Measurements from ENCODE around the gene RNASE7.

RNASE7 gene

GRCh38 chr14:21042918-21043317 is 756 bp downstream of the RNASE7 start:
- H3K27me3 ChIP-seq (ENCODE audit: control insufficient read depth in 1 of 2, insufficient read depth in 2 of 2, low read length in 2 of 2): no peaks in the 10 kb centered on the region
- H3K4me3 ChIP-seq (ENCODE audit: low read depth in 1 of 2, low read length in 2 of 2): no peak overlapping the region
- no peaks in the 10 kb centered on the region for H3K9me3 ChIP-seq (ENCODE audit: control insufficient read depth in 1 of 2, low read length in 2 of 2)
- H3K9ac ChIP-seq (ENCODE audit: low read depth in 1 of 2, low read length in 2 of 2): no peak overlapping the region
- peaks cover 31 to 35% of the 10 kb centered on the region in 2 donors for H3K4me1 ChIP-seq (ENCODE audit: control insufficient read depth in 1 of 2, insufficient read depth in 2 of 2, low read length in 2 of 2)
- H3K27ac ChIP-seq (ENCODE audit: low read depth, low read length): no peak overlapping the region
- H3K36me3 ChIP-seq (ENCODE audit: control insufficient read depth in 1 of 2, insufficient read depth in 2 of 2, low read length in 2 of 2): no peaks in the 10 kb centered on the region

GRCh38 chr14:21043387-21043973 is 1.3 kb downstream of the RNASE7 start:
- Histone ChIP-seq H3K4me1 (ENCODE audit: control insufficient read depth in 1 of 2, insufficient read depth in 2 of 2, low read length in 2 of 2) (peaks cover 26 to 30% of the 10 kb centered on the region in 2 donors), H3K27me3 (ENCODE audit: control insufficient read depth in 1 of 2, insufficient read depth in 2 of 2, low read length in 2 of 2) (no peaks in the 10 kb centered on the region), H3K36me3 (ENCODE audit: control insufficient read depth in 1 of 2, insufficient read depth in 2 of 2, low read length in 2 of 2) (no peaks in the 10 kb centered on the region), H3K27ac (ENCODE audit: low read depth, low read length) (no peak overlapping the region), H3K4me3 (ENCODE audit: low read depth in 1 of 2, low read length in 2 of 2) (no peak overlapping the region), H3K9ac (ENCODE audit: low read depth in 1 of 2, low read length in 2 of 2) (no peak overlapping the region), H3K9me3 (ENCODE audit: control insufficient read depth in 1 of 2, low read length in 2 of 2) (no peaks in the 10 kb centered on the region)

- no peaks in the 10 kb centered on the region for H3K27me3 ChIP-seq (ENCODE audit: control insufficient read depth in 1 of 2, insufficient read depth in 2 of 2, low read length in 2 of 2)
- no peak overlapping the region for H3K9ac ChIP-seq (ENCODE audit: low read depth in 1 of 2, low read length in 2 of 2)
- H3K27ac ChIP-seq (ENCODE audit: low read depth, low read length): no peak overlapping the region
- no peaks in the 10 kb centered on the region for H3K36me3 ChIP-seq (ENCODE audit: control insufficient read depth in 1 of 2, insufficient read depth in 2 of 2, low read length in 2 of 2)
- peaks cover 20 to 24% of the 10 kb centered on the region in 2 donors for H3K4me1 ChIP-seq (ENCODE audit: control insufficient read depth in 1 of 2, insufficient read depth in 2 of 2, low read length in 2 of 2)
- H3K9me3 ChIP-seq (ENCODE audit: control insufficient read depth in 1 of 2, low read length in 2 of 2): no peaks in the 10 kb centered on the region
- H3K4me3 ChIP-seq (ENCODE audit: low read depth in 1 of 2, low read length in 2 of 2): no peak overlapping the region
Measured at GRCh38 chr14:21043974-21044618, 1.9 kb downstream of the RNASE7 start.

- Histone ChIP-seq H3K9ac (ENCODE audit: low read depth in 1 of 2, low read length in 2 of 2) (no peak overlapping the region), H3K9me3 (ENCODE audit: control insufficient read depth in 1 of 2, low read length in 2 of 2) (no peaks in the 10 kb centered on the region), H3K27me3 (ENCODE audit: control insufficient read depth in 1 of 2, insufficient read depth in 2 of 2, low read length in 2 of 2) (no peaks in the 10 kb centered on the region), H3K36me3 (ENCODE audit: control insufficient read depth in 1 of 2, insufficient read depth in 2 of 2, low read length in 2 of 2) (no peaks in the 10 kb centered on the region), H3K27ac (ENCODE audit: low read depth, low read length) (no peak overlapping the region), H3K4me1 (ENCODE audit: control insufficient read depth in 1 of 2, insufficient read depth in 2 of 2, low read length in 2 of 2) (peaks cover 10 to 14% of the 10 kb centered on the region in 2 donors), H3K4me3 (ENCODE audit: low read depth in 1 of 2, low read length in 2 of 2) (no peak overlapping the region)
Measured at GRCh38 chr14:21047378-21047781, 5.2 kb downstream of the RNASE7 start.

GRCh38 chr14:21048638-21049037 is 6.5 kb downstream of the RNASE7 start:
- no peak overlapping the region for H3K9ac ChIP-seq (ENCODE audit: low read depth in 1 of 2, low read length in 2 of 2)
- H3K27me3 ChIP-seq (ENCODE audit: control insufficient read depth in 1 of 2, insufficient read depth in 2 of 2, low read length in 2 of 2): no peaks in the 10 kb centered on the region
- no peak overlapping the region for H3K4me3 ChIP-seq (ENCODE audit: low read depth in 1 of 2, low read length in 2 of 2)
- no peak overlapping the region for H3K27ac ChIP-seq (ENCODE audit: low read depth, low read length)
- H3K9me3 ChIP-seq (ENCODE audit: control insufficient read depth in 1 of 2, low read length in 2 of 2): no peaks in the 10 kb centered on the region
- H3K4me1 ChIP-seq (ENCODE audit: control insufficient read depth in 1 of 2, insufficient read depth in 2 of 2, low read length in 2 of 2): peaks cover 3 to 9% of the 10 kb centered on the region in 2 donors
- no peaks in the 10 kb centered on the region for H3K36me3 ChIP-seq (ENCODE audit: control insufficient read depth in 1 of 2, insufficient read depth in 2 of 2, low read length in 2 of 2)

GRCh38 chr14:21049271-21049673 is 7.1 kb downstream of the RNASE7 start:
- Histone ChIP-seq H3K9ac (ENCODE audit: low read depth in 1 of 2, low read length in 2 of 2) (no peak overlapping the region), H3K27ac (ENCODE audit: low read depth, low read length) (no peak overlapping the region), H3K27me3 (ENCODE audit: control insufficient read depth in 1 of 2, insufficient read depth in 2 of 2, low read length in 2 of 2) (no peaks in the 10 kb centered on the region), H3K4me3 (ENCODE audit: low read depth in 1 of 2, low read length in 2 of 2) (no peak overlapping the region), H3K9me3 (ENCODE audit: control insufficient read depth in 1 of 2, low read length in 2 of 2) (no peaks in the 10 kb centered on the region), H3K4me1 (ENCODE audit: control insufficient read depth in 1 of 2, insufficient read depth in 2 of 2, low read length in 2 of 2) (peaks cover 8 to 9% of the 10 kb centered on the region in 2 donors), H3K36me3 (ENCODE audit: control insufficient read depth in 1 of 2, insufficient read depth in 2 of 2, low read length in 2 of 2) (no peaks in the 10 kb centered on the region)

GRCh38 chr14:21050597-21050996 is 8.4 kb downstream of the RNASE7 start:
- Histone ChIP-seq H3K4me3 (ENCODE audit: low read depth in 1 of 2, low read length in 2 of 2) (no peak overlapping the region), H3K27me3 (ENCODE audit: control insufficient read depth in 1 of 2, insufficient read depth in 2 of 2, low read length in 2 of 2) (no peaks in the 10 kb centered on the region), H3K9ac (ENCODE audit: low read depth in 1 of 2, low read length in 2 of 2) (no peak overlapping the region), H3K27ac (ENCODE audit: low read depth, low read length) (no peak overlapping the region), H3K9me3 (ENCODE audit: control insufficient read depth in 1 of 2, low read length in 2 of 2) (no peaks in the 10 kb centered on the region), H3K4me1 (ENCODE audit: control insufficient read depth in 1 of 2, insufficient read depth in 2 of 2, low read length in 2 of 2) (peaks cover 20 to 21% of the 10 kb centered on the region in 2 donors), H3K36me3 (ENCODE audit: control insufficient read depth in 1 of 2, insufficient read depth in 2 of 2, low read length in 2 of 2) (no peaks in the 10 kb centered on the region)

- H3K9ac ChIP-seq (ENCODE audit: low read depth in 1 of 2, low read length in 2 of 2): no peak overlapping the region
- H3K36me3 ChIP-seq (ENCODE audit: control insufficient read depth in 1 of 2, insufficient read depth in 2 of 2, low read length in 2 of 2): no peaks in the 10 kb centered on the region
- H3K4me1 ChIP-seq (ENCODE audit: control insufficient read depth in 1 of 2, insufficient read depth in 2 of 2, low read length in 2 of 2): peaks cover 28 to 31% of the 10 kb centered on the region in 2 donors
- H3K9me3 ChIP-seq (ENCODE audit: control insufficient read depth in 1 of 2, low read length in 2 of 2): no peaks in the 10 kb centered on the region
- H3K27ac ChIP-seq (ENCODE audit: low read depth, low read length): no peak overlapping the region
- no peaks in the 10 kb centered on the region for H3K27me3 ChIP-seq (ENCODE audit: control insufficient read depth in 1 of 2, insufficient read depth in 2 of 2, low read length in 2 of 2)
- no peak overlapping the region for H3K4me3 ChIP-seq (ENCODE audit: low read depth in 1 of 2, low read length in 2 of 2)
Measured at GRCh38 chr14:21053184-21054122, 11.3 kb downstream of the RNASE7 start.

- no peak overlapping the region for H3K9ac ChIP-seq (ENCODE audit: low read depth in 1 of 2, low read length in 2 of 2)
- no peaks in the 10 kb centered on the region for H3K9me3 ChIP-seq (ENCODE audit: control insufficient read depth in 1 of 2, low read length in 2 of 2)
- peak overlapping the region in 1 of 2 donors; percentile 27 for H3K4me3 ChIP-seq (ENCODE audit: low read depth in 1 of 2, low read length in 2 of 2)
- no peaks in the 10 kb centered on the region for H3K36me3 ChIP-seq (ENCODE audit: control insufficient read depth in 1 of 2, insufficient read depth in 2 of 2, low read length in 2 of 2)
- H3K27ac ChIP-seq (ENCODE audit: low read depth, low read length): no peak overlapping the region
- H3K27me3 ChIP-seq (ENCODE audit: control insufficient read depth in 1 of 2, insufficient read depth in 2 of 2, low read length in 2 of 2): no peaks in the 10 kb centered on the region
- peaks cover 28 to 31% of the 10 kb centered on the region in 2 donors for H3K4me1 ChIP-seq (ENCODE audit: control insufficient read depth in 1 of 2, insufficient read depth in 2 of 2, low read length in 2 of 2)
Measured at GRCh38 chr14:21054123-21054767, 12.1 kb downstream of the RNASE7 start.
